Tibial nerve (tissue), 3 donors: ENCODE data around the gene PIGS.

ENCODE experiments used
- EP300 ChIP-seq, 2 donors: sonication (generic); formaldehyde crosslinking; IDR thresholded peaks; one replicate each; pipeline ENCODE4 v1.6.1; 2017; ENCODE audit warnings: antibody characterized with exemption in 2 of 2, mild to moderate bottlenecking in 1 of 2
- POLR2A ChIP-seq, 2 donors: fragments of 450-650 bp; IDR thresholded peaks; one replicate each; pipeline ENCODE4 v1.6.1; 2017; ENCODE audit warnings: antibody characterized with exemption in 2 of 2, mild to moderate bottlenecking in 2 of 2, moderate library complexity in 2 of 2

- TF ChIP-seq EP300 (IDR thresholded peaks at IDR 0.05) (no peak), POLR2A (IDR thresholded peaks at IDR 0.05) (no peak)
Measured at GRCh38 chr17:28555022-28555421, 16.3 kb downstream of the PIGS start.
